KOPT-K1 (cell line): ENCODE data around the gene IL10.

Experiments
- H3K27ac ChIP-seq: fragments of 200-600 bp; sonication (generic); 2 replicates; pipeline ENCODE4 v1.5.1; 2016; ENCODE audit warnings: antibody characterized with exemption, mild to moderate bottlenecking, low read depth, low read length; ENCODE audit not compliant: poor library complexity, severe bottlenecking
- H3K36me3 ChIP-seq: fragments of 200-600 bp; sonication (generic); 2 replicates; pipeline ENCODE4 v1.5.1; 2017; ENCODE audit warnings: antibody characterized with exemption, mild to moderate bottlenecking, low read length, moderate library complexity; ENCODE audit not compliant: insufficient read depth
- H3K9me3 ChIP-seq: fragments of 200-600 bp; sonication (generic); 2 replicates; pipeline ENCODE4 v1.5.1; 2017; ENCODE audit warnings: antibody characterized with exemption, low read length, mild to moderate bottlenecking; ENCODE audit not compliant: insufficient read depth, poor library complexity, severe bottlenecking

The IL10 gene

DNA sequence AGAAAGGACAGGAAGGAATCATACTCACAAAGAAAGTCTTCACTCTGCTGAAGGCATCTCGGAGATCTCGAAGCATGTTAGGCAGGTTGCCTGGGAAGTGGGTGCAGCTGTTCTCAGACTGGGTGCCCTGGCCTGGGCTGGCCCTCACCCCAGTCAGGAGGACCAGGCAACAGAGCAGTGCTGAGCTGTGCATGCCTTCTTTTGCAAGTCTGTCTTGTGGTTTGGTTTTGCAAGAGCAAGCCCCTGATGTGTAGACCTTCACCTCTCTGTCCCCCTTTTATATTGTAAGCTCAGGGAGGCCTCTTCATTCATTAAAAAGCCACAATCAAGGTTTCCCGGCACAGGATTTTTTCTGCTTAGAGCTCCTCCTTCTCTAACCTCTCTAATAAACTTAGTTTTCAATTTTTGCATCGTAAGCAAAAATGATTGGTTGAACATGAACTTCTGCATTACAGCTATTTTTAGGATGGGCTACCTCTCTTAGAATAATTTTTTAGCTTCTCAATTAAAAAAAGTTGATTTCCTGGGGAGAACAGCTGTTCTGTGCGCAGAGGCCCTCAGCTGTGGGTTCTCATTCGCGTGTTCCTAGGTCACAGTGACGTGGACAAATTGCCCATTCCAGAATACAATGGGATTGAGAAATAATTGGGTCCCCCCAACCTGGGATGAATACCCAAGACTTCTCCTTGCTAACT, at the start of gene IL10:
IL10 (minus strand) TSS at position 252 of the 695 bp plus-strand sequence; CDS start at position 193, 59 bp downstream.
- Histone ChIP-seq H3K9me3 (no peaks in the 10 kb centered on the region), H3K36me3 (no peaks in the 10 kb centered on the region), H3K27ac (no peak within 1 kb of the TSS)

DNA sequence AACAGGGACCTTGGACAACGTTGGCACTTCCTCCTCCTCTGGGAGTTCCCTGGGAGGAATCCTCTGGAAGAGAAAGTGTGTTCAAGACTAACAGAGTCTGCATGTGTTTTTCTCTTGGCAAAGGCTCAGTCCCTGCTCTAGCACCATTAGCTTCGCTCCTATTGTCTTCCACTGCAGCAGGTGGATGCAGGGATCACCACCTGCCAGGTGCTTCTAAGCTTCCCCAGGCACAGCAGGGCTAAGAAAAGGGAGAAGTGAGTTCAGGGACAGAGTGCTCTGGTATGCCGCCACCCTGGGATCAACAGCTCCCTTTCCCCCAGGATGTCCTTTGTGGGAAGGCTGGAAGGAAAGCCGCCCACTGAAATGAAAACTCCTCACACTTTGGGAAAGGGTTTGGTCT, 49.2 kb upstream of the IL10 start:
- no peaks in the 10 kb centered on the region for H3K36me3 ChIP-seq
- no peaks in the 10 kb centered on the region for H3K9me3 ChIP-seq
- no peak overlapping the region for H3K27ac ChIP-seq

DNA sequence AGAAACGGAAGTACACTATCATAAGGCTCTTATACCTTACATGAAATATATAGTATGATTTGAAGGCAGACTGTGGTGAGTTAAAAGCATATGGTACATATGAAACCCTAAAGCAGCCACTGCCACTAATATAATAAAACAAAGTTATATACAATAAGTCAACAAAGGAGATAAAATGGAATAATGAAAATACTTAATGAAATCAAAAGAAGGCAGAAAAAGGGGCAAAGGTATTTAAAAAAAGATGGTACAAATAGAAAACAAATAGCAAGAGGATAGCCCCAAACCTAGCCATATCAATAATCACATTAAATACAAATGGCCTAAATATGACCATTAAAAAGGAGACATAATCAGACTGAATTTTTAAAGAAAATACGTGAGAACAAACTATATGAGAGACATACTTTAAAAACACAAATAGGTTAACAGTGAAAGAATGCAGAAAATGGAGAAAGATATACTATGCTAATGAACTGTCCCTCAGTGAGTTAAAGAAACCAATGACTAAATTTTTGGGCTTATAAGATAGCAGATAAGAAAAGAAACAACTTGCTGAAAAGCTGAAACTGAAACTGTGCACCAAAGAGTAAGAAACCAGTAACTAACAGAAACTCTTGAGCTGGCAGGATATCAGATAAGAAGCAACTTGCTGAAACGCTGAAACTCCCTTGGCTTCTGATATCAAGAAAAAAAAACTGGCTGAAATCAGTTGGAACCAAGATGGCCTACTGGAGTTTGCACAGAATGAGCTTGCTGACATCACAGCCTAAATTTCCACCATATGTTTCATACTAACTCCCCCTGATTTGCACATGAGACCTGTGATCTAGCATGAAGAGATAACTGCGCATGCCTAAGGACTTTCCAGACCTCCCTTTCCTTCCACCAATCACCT, 44.3 kb upstream of the IL10 start:
- Histone ChIP-seq H3K27ac (peak overlapping the region; percentile 71), H3K9me3 (peaks cover 22% of the 10 kb centered on the region), H3K36me3 (no peaks in the 10 kb centered on the region)

DNA sequence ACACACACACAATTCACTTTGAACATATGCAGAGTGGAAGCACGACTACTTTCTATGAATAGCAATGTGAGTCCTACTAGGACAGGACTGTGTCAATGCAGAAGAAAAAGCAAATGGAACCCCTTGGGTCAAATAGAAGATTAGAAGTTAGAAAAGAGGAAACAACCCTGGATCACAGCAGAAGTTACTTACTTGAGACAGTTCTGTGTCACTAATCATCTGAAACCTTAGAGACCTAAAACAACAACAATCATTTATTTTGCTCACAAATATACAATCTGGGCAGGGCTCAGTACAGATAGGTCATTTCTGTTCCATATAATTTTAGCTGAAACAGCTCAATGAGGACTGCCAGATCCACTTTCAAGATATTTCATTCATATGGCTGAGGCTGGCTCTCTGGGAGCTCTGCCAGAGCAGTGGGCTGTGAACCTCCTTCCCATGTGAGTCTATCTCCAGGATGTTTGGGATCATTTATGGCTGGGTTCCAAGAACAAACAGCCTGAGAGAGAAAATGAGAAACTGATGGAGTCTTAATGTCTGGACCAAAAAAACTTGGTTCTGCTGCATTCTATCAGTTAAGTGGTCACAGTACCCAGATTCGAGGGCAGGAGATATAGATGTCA, 42.5 kb upstream of the IL10 start:
- Histone ChIP-seq H3K27ac (no peak overlapping the region), H3K9me3 (peaks cover 24% of the 10 kb centered on the region), H3K36me3 (no peaks in the 10 kb centered on the region)

DNA sequence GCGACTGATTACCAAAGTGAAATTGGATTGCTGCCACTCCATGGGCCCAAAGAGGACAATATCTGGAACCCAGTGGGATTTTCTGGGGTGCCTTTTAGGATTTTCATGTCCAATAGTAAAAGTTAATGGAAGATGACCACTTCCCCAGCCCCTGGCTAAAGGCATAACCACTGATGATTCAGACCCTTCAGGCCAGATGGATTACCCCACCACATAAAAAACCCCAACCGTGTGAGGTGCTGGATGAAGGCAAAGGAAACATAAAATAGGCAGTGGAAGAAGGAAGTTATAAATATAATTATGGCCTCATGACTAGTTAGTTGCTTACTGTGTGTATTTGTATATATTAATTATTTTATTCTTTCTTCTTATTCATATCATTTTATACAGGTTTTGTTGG, 40.2 kb upstream of the IL10 start:
- no peaks in the 10 kb centered on the region for H3K36me3 ChIP-seq
- H3K27ac ChIP-seq: no peak overlapping the region
- H3K9me3 ChIP-seq: peaks cover 24% of the 10 kb centered on the region

DNA sequence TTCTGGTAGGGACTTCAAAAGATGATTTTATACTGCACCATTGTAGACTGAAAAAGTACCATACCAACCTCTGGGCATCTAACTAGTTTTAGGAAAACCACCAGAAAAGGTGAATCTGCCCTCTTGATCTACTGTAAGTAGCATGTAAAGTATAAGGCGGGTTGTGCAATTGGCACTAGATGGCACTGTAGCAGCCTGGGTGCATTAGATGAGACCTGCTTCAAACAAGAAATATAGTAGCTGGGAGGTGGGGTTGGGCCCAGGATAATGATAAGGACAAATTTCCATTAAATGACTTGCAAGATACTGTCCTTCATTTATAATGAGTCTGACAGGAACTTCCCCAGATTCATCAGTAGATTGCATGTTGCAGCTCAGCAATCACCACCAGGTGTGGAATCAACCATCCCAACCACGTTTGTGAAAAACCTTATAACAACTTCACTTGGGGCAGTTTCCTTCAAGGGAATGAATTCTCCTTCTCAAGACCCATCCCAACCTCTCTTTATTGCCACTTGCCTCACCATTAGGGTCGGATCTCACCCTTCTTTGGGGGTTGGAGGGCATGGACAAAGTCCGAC, 37.3 kb upstream of the IL10 start:
- H3K27ac ChIP-seq: no peak overlapping the region
- no peaks in the 10 kb centered on the region for H3K36me3 ChIP-seq
- peaks cover 24% of the 10 kb centered on the region for H3K9me3 ChIP-seq

DNA sequence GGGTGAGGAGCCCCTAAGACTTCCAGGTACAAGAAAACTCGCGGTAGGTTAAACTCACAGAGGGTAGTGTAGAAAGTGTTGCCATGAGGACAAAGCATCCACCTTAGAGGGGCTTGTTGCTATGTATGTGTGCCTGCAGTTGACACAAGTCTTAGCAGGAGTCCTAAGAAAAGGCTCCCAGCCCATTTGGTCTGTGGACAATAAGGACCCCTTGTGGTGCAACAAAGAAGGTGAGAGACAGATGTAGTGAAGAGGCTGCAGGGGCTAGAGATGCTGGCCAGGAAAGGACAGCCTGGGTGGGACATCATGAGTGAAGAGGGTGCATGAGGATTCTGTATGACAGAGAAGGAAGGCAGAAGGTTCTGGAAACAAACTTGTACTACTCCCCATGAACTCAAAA, 36.3 kb upstream of the IL10 start:
- Histone ChIP-seq H3K27ac (no peak overlapping the region), H3K9me3 (peaks cover 22% of the 10 kb centered on the region), H3K36me3 (no peaks in the 10 kb centered on the region)

DNA sequence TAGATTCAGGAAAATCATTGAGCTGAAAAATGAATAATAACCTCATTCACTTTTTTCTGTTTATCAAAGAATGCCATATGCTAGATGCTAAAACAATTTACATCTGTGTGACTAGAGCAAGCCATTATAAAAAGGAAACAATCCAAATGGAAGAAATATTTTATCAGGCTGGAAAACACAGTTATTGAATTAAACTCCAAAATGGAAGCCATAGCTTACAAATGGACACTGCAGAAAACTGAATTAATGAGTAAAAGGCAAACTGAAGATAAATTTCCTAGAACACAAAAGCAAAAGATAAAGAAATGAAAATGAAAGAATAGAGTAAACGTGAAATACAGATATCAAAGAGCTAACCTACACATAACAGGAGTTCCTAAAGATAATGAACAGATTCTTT, 33.1 kb upstream of the IL10 start:
- Histone ChIP-seq H3K36me3 (no peaks in the 10 kb centered on the region), H3K9me3 (no peaks in the 10 kb centered on the region), H3K27ac (no peak overlapping the region)

DNA sequence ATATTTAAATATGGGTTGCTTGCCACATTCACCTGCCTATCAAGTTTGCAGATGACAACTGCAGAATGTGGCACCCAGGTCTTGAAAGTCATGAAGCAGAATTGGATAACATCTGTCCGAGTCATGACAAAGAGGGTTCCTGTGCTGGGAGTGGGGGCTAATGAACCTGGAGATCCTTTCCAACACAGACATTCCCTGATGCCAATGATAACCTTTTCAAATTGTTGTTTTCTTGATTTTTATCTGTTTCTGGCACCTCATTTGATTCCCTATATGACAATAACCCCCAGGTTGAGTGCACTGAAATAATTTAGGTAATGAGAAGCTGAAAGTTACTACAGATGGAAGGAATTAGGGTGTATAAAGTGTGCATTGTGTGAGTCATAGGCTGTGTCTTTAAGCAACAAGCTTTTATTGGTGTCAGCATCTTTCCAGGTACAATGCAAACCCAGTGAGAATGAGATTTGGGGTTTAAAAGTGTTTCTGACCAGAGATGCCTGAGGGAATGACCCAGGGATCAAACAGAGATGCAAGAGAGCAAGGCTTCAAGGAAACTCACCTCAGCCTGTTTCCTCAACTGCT, 32.0 kb upstream of the IL10 start:
- Histone ChIP-seq H3K9me3 (no peaks in the 10 kb centered on the region), H3K36me3 (no peaks in the 10 kb centered on the region), H3K27ac (peak overlapping the region; percentile 60)

DNA sequence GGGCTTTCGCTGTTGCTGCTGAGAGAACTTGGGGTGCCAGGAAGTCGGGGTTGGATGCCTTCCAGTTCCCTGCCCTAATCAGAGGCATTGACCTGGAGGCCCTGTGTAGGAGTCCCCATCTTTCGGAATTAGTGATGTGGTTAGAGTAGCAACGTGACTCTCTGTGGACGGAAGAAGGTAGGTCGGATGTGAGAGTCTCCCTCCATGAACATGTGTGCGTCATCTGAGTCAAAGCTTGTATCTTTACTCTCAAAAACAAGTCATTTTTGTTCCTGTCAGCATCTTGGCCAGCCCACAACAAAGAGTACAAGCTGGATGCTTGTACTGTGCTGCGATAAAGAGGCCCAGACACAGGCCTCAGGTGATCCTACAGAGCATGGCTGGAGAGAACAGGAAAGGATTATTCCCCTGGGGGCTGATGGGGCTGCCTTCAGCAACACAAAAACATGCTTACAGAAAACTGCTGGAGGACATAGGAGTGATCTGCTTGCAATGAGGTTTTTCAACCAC, 31.0 kb upstream of the IL10 start:
- Histone ChIP-seq H3K27ac (peak overlapping the region; percentile 60), H3K9me3 (no peaks in the 10 kb centered on the region), H3K36me3 (no peaks in the 10 kb centered on the region)

DNA sequence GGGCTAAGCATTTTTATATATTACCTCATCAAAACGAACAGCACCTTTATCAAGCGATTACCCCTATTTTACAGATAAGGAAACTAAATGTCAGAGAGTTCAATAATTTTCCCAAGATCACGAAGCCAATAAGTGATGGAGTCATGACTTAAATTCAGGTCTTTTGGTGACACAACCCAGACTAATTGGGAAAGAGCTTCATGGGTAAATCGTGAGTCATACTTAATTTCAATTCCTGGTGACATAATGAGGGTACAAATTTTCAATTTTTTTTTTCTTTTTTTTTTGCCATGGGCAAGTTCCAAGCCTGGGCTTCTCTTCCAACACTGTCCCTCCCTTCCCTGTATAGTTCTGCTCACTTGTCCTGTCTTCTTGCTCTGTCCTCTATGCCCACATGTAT, 30.1 kb upstream of the IL10 start:
- H3K36me3 ChIP-seq: no peaks in the 10 kb centered on the region
- H3K9me3 ChIP-seq: no peaks in the 10 kb centered on the region
- peak overlapping the region; percentile 60 for H3K27ac ChIP-seq

DNA sequence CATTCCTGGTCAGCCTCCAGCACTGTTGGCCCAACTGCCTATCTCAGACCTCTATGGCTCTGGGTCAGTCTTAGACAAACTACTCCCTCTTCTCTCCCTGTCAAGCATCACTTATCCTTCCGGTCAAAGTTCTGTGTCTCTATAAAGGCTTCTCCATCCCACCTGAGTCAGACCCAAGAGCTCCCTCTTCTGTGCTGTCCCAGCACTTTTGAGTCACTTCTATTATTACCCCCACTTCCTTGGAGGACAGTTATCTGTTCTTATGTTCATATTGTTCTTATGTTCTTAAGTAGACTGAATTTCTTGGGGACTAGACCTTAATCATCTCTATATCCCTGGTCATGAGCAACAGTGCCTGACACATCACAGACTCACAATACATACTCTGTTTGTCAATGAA, 29.2 kb upstream of the IL10 start:
- Histone ChIP-seq H3K27ac (no peak overlapping the region), H3K9me3 (no peaks in the 10 kb centered on the region), H3K36me3 (no peaks in the 10 kb centered on the region)

DNA sequence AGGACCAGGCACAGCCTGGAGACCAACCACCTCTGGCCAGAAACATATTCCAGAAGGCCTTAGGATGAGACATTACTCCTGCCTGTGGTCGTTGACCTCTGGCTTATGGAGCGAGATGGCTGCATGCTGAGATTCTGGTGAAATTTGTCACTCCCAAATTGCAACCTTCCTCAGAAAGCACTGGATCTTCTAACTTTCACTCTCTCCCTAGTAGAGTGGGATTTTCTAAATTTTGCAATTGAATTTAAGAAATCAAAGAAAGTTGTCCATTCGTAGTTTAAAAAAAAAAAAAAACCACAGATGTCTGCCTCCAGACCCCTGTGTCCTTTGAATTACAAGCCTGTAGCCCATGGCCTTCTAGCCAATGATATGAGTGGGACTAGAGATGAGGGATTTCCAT, 28.6 kb upstream of the IL10 start:
- Histone ChIP-seq H3K36me3 (no peaks in the 10 kb centered on the region), H3K9me3 (no peaks in the 10 kb centered on the region), H3K27ac (no peak overlapping the region)

DNA sequence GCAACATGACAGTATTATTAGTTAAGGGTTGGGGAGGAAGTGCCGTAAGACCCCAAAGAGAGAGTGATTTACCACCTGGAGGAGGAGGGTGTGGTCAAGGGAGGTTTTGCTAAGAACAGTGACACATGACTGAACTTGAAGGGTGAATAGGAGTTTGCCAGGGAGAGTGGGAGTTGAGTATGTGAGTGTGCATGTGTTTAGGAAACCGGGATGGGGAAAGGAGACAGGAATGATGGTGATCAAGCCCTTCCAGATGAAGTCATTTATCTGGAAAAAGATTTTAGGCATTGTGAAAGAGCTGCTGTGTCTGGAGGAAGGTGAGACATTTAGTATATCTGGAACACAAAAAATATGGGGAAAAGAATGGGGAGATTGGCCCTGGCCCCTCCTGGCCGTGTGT, 28.1 kb upstream of the IL10 start:
- Histone ChIP-seq H3K9me3 (no peaks in the 10 kb centered on the region), H3K36me3 (no peaks in the 10 kb centered on the region), H3K27ac (no peak overlapping the region)

DNA sequence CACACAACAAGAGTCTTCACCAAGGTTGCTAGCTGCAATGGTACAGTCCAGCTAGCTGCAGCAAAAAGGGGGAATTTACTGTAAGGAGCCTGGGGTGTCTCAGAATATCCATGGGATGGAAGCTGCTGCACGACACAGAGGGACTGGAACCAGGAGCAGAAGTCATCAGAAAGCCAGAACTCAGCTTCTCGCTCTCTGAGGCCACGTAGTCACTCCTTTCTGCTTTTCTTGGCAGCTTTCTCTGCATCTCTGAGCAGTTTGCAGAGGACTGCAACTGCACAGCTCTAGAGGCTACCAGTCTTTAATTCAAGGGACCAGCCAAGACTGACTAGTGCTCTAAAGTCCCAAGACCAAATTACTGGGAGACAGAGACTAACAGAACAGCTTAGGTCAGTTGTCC, 27.0 kb upstream of the IL10 start:
- no peaks in the 10 kb centered on the region for H3K9me3 ChIP-seq
- no peak overlapping the region for H3K27ac ChIP-seq
- H3K36me3 ChIP-seq: no peaks in the 10 kb centered on the region
